Measurements from ENCODE around the gene FLAD1. TPM values are rescaled to one million over a fixed set of nuclear protein-coding genes. Genes with fewer than 3 reads are reported as not detected.

The FLAD1 gene
- total and polyA plus RNA-seq, 2 of the 4 experiments (the other 2 are of a cell fraction) = 26.3 to 37.3 TPM

- no peak overlapping the region for H2AFZ ChIP-seq (replicated peaks; ENCODE audit: low read length, poor library complexity)
- H2AK5ac ChIP-seq (ENCODE audit: low read depth, low read length) = no peak overlapping the region
- no peaks in the 10 kb centered on the region for H3K9me3 ChIP-seq (ENCODE audit: control insufficient read depth, insufficient read depth, low read length)
- H4K8ac ChIP-seq (ENCODE audit: low read depth in 2 of 2, low read length in 2 of 2) = no peak overlapping the region
- H2BK120ac ChIP-seq (ENCODE audit: low read depth, low read length) = no peak overlapping the region
- no peak overlapping the region for H3K4me3 ChIP-seq (ENCODE audit: insufficient read depth, low read depth, low read length)
- no peak overlapping the region for H2AK9ac ChIP-seq (replicated peaks; ENCODE audit: low read depth, low read length, poor library complexity)
- no peak overlapping the region for H3K18ac ChIP-seq (ENCODE audit: low read depth, low read length)
- no peak for ATAC-seq (ENCODE audit: low read depth)
- CTCF ChIA-PET = no interaction called here
- no TSS peak for BruUV-seq (replicated peaks)
- TF ChIP-seq RFX5 (IDR thresholded peaks at IDR 0.05; ENCODE audit: low read depth, low read length) (no peak), MXI1 (IDR thresholded peaks at IDR 0.05; ENCODE audit: borderline replicate concordance, low read depth, low read length) (no peak), RCOR1 (IDR thresholded peaks at IDR 0.05; ENCODE audit: insufficient replicate concordance, low read length) (no peak), USF2 (IDR thresholded peaks at IDR 0.05; ENCODE audit: low read depth, low read length) (no peak), POLR2A (IDR thresholded peaks at IDR 0.05; ENCODE audit: low read depth, low read length) (no peak), ELK1 (IDR thresholded peaks at IDR 0.05; ENCODE audit: borderline replicate concordance, low read depth, low read length) (no peak), CTCF (conservative IDR thresholded peaks at IDR 0.05; ENCODE audit: low read depth, low read length) (no peak), SMC3 (IDR thresholded peaks at IDR 0.05; ENCODE audit: low read depth, low read length) (no peak), MAZ (IDR thresholded peaks at IDR 0.05; ENCODE audit: borderline replicate concordance, low read depth, low read length) (no peak), MAFK (IDR thresholded peaks at IDR 0.05; ENCODE audit: low read depth, low read length) (no peak), FOS (IDR thresholded peaks at IDR 0.05; ENCODE audit: low read depth, low read length) (no peak), CEBPB (IDR thresholded peaks at IDR 0.05; ENCODE audit: low read depth, low read length) (no peak), RAD21 (IDR thresholded peaks at IDR 0.05; ENCODE audit: low read length) (no peak), BHLHE40 (IDR thresholded peaks at IDR 0.05; ENCODE audit: low read depth, low read length) (no peak), NFE2L2 (IDR thresholded peaks at IDR 0.05; ENCODE audit: low read depth, low read length) (no peak)
- peaks cover 2% of the 10 kb centered on the region; the same call in 1 of the 2 replicates for H3K27me3 ChIP-seq (ENCODE audit: control insufficient read depth, insufficient read depth, low read length)
- peaks cover 3% of the 10 kb centered on the region; the same call in 1 of the 2 replicates for H3K4me1 ChIP-seq (ENCODE audit: control insufficient read depth, insufficient read depth, low read length)
- H3K56ac ChIP-seq (ENCODE audit: extremely low read depth, insufficient read depth, low read length) = no peak overlapping the region
- H3K27ac ChIP-seq (ENCODE audit: insufficient read depth, low read length) = no peak overlapping the region
- H3K36me3 ChIP-seq (ENCODE audit: control insufficient read depth, insufficient read depth, low read length) = no peaks in the 10 kb centered on the region
- H3K14ac ChIP-seq (replicated peaks; ENCODE audit: low read depth, low read length) = no peak overlapping the region
- no peak overlapping the region for H2BK15ac ChIP-seq (ENCODE audit: low read depth, low read length)
- H4K20me1 ChIP-seq (ENCODE audit: insufficient read depth, low read length) = no peaks in the 10 kb centered on the region
- no peak overlapping the region for H3K9ac ChIP-seq (ENCODE audit: low read depth, low read length)
- H2BK20ac ChIP-seq (ENCODE audit: low read depth, low read length) = no peak overlapping the region
- in situ Hi-C loops (cut with MboI; ENCODE audit: low sequenced_read_pairs) (no loop called here), dilution Hi-C loops (cut with HindIII; ENCODE audit: low sequenced_read_pairs, unreplicated experiment) (no loop called here), intact Hi-C loops (cut with micrococcal nuclease) (no loop called here)
- no peak for DNase-seq
- 71% methylated on average over 2 of the region's 4 CpGs; no CpG with 5 or more reads in 1 of the 2 experiments for WGBS, 2 experiments (ENCODE audit: extremely low coverage in 2 of 2, insufficient read length in 1 of 2)
- no peaks in the 10 kb centered on the region; a peak in 1 of 4 replicates for H3K79me1 ChIP-seq (ENCODE audit: low read depth in 1 of 2, low read length in 2 of 2)
- no peak overlapping the region for H3K23ac ChIP-seq (ENCODE audit: low read depth, low read length)
- peaks cover 4% of the 10 kb centered on the region for H3K9me1 ChIP-seq (ENCODE audit: insufficient read depth, low read length)
- no peak overlapping the region for H3K4me2 ChIP-seq (ENCODE audit: low read depth, low read length)
- H4K91ac ChIP-seq (ENCODE audit: insufficient read depth, low read depth, low read length) = no peak overlapping the region
- H4K5ac ChIP-seq (ENCODE audit: low read depth, low read length) = no peak overlapping the region
- H2BK5ac ChIP-seq (ENCODE audit: low read depth, low read length, poor library complexity, severe bottlenecking) = no peak overlapping the region
- POLR2A ChIA-PET (ENCODE audit: unreplicated experiment) = no interaction called here
- H3K4ac ChIP-seq (ENCODE audit: low read depth, low read length) = no peak overlapping the region
Observed at GRCh38 chr1:155022927-155023236, 39.7 kb downstream of the FLAD1 start.
